ENCODE measurements around the gene ADCY2.

ADCY2 gene

DNA sequence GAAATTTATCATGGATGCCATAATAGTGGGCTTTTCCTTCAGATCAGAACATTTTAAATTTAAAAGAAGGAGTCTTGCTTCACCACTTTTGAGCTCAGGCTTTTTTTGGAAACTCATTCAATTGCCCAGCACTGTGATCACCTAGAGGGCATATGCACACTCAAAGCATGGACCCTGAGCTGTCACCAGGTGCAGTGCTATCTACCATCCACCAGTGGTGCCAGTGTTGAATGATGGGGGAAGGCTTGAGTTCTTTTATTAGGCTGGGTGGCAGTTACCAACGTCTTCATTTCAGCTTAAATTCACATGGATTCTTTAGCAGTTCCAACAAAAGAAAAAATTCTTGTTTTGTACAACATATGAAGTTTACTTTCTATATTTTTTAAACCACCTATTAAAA lies 290.9 kb downstream of the ADCY2 start:
- no peak overlapping the region for H3K27ac Mint-ChIP-seq

GRCh38 chr5:7690557-7690956 lies 294.6 kb downstream of the ADCY2 start:
- Mint-ChIP-seq H3K4me3 (no peak overlapping the region), H3K36me3 (ENCODE audit: insufficient read depth) (no peaks in the 10 kb centered on the region), H3K27me3 (no peaks in the 10 kb centered on the region), H3K9me3 (no peaks in the 10 kb centered on the region), H3K4me1 (ENCODE audit: low read depth in 2 of 2) (no peaks in the 10 kb centered on the region), H3K27ac (no peak overlapping the region)
- DNase-seq (no peak), ATAC-seq (replicated peaks) (no peak)

More for the DNA sequence above, 290.9 kb downstream of the ADCY2 start:
- no peak for DNase-seq
- H3K9me3 Mint-ChIP-seq = no peaks in the 10 kb centered on the region
- no peaks in the 10 kb centered on the region for H3K36me3 Mint-ChIP-seq (ENCODE audit: insufficient read depth)
- H3K4me3 Mint-ChIP-seq = no peak overlapping the region
- no peaks in the 10 kb centered on the region for H3K27me3 Mint-ChIP-seq
- ATAC-seq (replicated peaks) = no peak
- H3K4me1 Mint-ChIP-seq (ENCODE audit: low read depth in 2 of 2) = no peaks in the 10 kb centered on the region

- ATAC-seq (replicated peaks) = no peak
- Mint-ChIP-seq H3K4me1 (ENCODE audit: low read depth in 2 of 2) (peaks cover 0 to 3% of the 10 kb centered on the region in 2 donors), H3K27ac (no peak overlapping the region), H3K4me3 (no peak overlapping the region), H3K9me3 (no peaks in the 10 kb centered on the region), H3K36me3 (ENCODE audit: insufficient read depth) (no peaks in the 10 kb centered on the region), H3K27me3 (peaks cover 0 to 8% of the 10 kb centered on the region in 2 donors)
- no peak for DNase-seq
Observed at GRCh38 chr5:7705261-7705660, 309.3 kb downstream of the ADCY2 start.

GRCh38 chr5:7705736-7706135 lies 309.8 kb downstream of the ADCY2 start:
- no peaks in the 10 kb centered on the region for H3K9me3 Mint-ChIP-seq
- peaks cover 0 to 8% of the 10 kb centered on the region in 2 donors for H3K27me3 Mint-ChIP-seq
- peaks cover 0 to 3% of the 10 kb centered on the region in 2 donors for H3K4me1 Mint-ChIP-seq (ENCODE audit: low read depth in 2 of 2)
- no peak overlapping the region for H3K4me3 Mint-ChIP-seq
- H3K36me3 Mint-ChIP-seq (ENCODE audit: insufficient read depth) = no peaks in the 10 kb centered on the region
- no peak for DNase-seq
- H3K27ac Mint-ChIP-seq = no peak overlapping the region
- no peak for ATAC-seq (replicated peaks)

- no peak overlapping the region for H3K27ac Mint-ChIP-seq
Observed at GRCh38 chr5:7706256-7706655, 310.3 kb downstream of the ADCY2 start.

DNA sequence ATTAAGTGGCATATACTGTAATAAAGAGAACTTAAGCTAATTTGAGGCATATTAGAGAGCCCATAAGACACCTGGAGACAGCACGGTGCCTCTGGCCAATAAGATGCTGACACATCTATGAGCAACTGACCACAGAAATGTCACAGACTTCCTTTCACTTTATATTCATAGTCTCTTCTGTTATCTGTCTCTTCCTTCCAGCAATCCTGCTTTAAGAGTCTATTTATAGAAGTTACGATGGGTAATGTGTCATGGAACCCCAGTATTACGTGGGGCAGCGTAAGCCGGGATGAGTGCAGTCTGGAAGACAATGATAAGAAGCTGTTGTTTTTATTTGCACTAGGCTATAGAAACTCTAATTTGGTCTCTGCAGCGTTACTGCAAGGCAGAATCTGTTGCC lies 318.2 kb downstream of the ADCY2 start:
- ATAC-seq (replicated peaks) (no peak), DNase-seq (no peak)
- no peak overlapping the region for H3K4me3 Mint-ChIP-seq
- no peaks in the 10 kb centered on the region for H3K9me3 Mint-ChIP-seq
- H3K27ac Mint-ChIP-seq = no peak overlapping the region
- no peaks in the 10 kb centered on the region for H3K36me3 Mint-ChIP-seq (ENCODE audit: insufficient read depth)
- no peaks in the 10 kb centered on the region for H3K4me1 Mint-ChIP-seq (ENCODE audit: low read depth in 2 of 2)
- H3K27me3 Mint-ChIP-seq = no peaks in the 10 kb centered on the region

More at GRCh38 chr5:7706256-7706655, 310.3 kb downstream of the ADCY2 start:
- Mint-ChIP-seq H3K36me3 (ENCODE audit: insufficient read depth) (no peaks in the 10 kb centered on the region), H3K9me3 (no peaks in the 10 kb centered on the region), H3K4me3 (no peak overlapping the region), H3K4me1 (ENCODE audit: low read depth in 2 of 2) (peaks cover 0 to 3% of the 10 kb centered on the region in 2 donors), H3K27me3 (peaks cover 0 to 8% of the 10 kb centered on the region in 2 donors)
- DNase-seq (no peak), ATAC-seq (replicated peaks) (no peak)

- Mint-ChIP-seq H3K4me3 (no peak overlapping the region), H3K27me3 (no peaks in the 10 kb centered on the region), H3K36me3 (ENCODE audit: insufficient read depth) (no peaks in the 10 kb centered on the region), H3K9me3 (no peaks in the 10 kb centered on the region), H3K4me1 (ENCODE audit: low read depth in 2 of 2) (no peaks in the 10 kb centered on the region), H3K27ac (no peak overlapping the region)
- ATAC-seq (replicated peaks) = no peak
- no peak for DNase-seq
Observed at GRCh38 chr5:7714697-7715096, 318.8 kb downstream of the ADCY2 start.

DNA sequence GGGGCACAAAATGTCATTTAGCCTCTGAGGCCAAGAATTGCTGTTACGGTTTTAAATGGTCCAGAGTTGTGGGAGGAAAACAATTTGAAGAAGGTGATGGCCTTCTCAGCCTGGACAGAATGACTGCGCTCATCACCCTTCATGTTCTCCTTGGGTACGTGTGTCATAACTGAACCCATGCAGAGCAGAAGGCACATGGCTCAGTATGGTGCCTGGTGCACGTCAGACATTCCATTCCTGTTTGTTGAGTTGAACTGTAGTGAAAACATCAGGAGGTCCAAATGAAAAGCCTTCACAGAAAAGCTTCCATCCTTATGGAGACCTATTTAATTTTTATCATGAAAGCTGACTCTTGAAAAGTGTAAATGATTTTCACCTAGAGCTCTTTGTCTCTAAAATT lies 321.8 kb downstream of the ADCY2 start:
- H3K4me3 Mint-ChIP-seq = no peak overlapping the region
- peaks cover 2% of the 10 kb centered on the region for H3K36me3 Mint-ChIP-seq (ENCODE audit: insufficient read depth)
- DNase-seq (no peak), ATAC-seq (replicated peaks) (no peak)
- H3K27ac Mint-ChIP-seq = no peak overlapping the region
- H3K9me3 Mint-ChIP-seq = no peaks in the 10 kb centered on the region
- no peaks in the 10 kb centered on the region for H3K4me1 Mint-ChIP-seq (ENCODE audit: low read depth in 2 of 2)
- no peaks in the 10 kb centered on the region for H3K27me3 Mint-ChIP-seq

- Mint-ChIP-seq H3K27me3 (peaks cover 0 to 10% of the 10 kb centered on the region in 2 donors), H3K36me3 (ENCODE audit: insufficient read depth) (no peaks in the 10 kb centered on the region), H3K4me3 (no peak overlapping the region), H3K27ac (no peak overlapping the region), H3K4me1 (ENCODE audit: low read depth in 2 of 2) (no peaks in the 10 kb centered on the region), H3K9me3 (no peaks in the 10 kb centered on the region)
- ATAC-seq (replicated peaks) = no peak
- no peak for DNase-seq
Observed at GRCh38 chr5:7728076-7728475, 332.1 kb downstream of the ADCY2 start.

DNA sequence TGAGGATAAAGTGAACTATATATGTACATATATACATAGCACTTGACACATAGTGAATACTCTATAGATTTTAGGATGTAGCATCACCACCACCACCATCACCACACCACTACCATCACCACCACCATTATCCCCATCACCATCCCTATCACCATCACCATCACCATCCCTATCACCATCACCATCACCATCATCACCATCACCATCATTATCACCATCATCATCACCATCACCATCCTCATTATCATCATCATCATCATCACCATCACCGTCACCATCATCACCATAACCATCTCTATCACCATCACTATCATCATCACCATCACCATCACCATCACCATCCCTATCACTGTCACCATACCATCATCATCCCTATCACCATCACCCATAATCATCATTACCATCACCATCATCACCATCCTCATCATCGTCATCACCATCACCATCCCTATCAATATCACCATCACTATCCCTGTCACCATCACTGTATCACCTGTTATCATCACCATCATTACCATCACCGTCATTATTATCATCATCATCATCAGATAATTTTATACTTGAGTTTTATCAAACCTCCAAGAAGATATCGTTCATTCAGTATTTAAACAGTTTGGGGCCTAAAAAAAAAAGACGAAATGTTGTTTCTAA lies 345.6 kb downstream of the ADCY2 start:
- H3K27ac Mint-ChIP-seq = no peak overlapping the region
- H3K4me3 Mint-ChIP-seq = no peak overlapping the region
- ATAC-seq (replicated peaks) (no peak), DNase-seq (no peak)
- H3K9me3 Mint-ChIP-seq = no peaks in the 10 kb centered on the region
- no peaks in the 10 kb centered on the region for H3K36me3 Mint-ChIP-seq (ENCODE audit: insufficient read depth)
- no peaks in the 10 kb centered on the region for H3K27me3 Mint-ChIP-seq
- peaks cover 0 to 3% of the 10 kb centered on the region in 2 donors for H3K4me1 Mint-ChIP-seq (ENCODE audit: low read depth in 2 of 2)

DNA sequence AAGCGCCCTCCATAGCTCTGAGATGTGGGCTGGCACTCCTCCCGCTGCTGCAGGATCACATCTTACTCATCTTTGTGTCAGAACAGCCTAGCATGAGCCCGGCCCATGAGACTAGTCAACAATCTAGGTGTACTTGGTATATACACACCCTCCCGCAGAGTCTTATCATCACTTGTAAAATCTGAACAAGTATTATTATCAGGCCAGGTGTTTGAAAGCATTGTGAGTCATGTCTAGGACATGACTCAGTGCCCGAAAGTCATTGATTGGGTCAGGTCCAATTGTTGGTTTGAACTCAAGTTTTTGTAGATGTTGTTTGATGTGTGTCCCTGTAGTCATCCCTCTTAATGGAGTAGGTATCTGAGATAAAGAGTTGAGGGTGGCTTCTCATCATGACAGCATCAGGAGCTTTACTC lies 346.3 kb downstream of the ADCY2 start:
- Mint-ChIP-seq H3K27me3 (peaks cover 0 to 3% of the 10 kb centered on the region in 2 donors), H3K4me3 (no peak overlapping the region), H3K9me3 (no peaks in the 10 kb centered on the region), H3K36me3 (ENCODE audit: insufficient read depth) (no peaks in the 10 kb centered on the region), H3K4me1 (ENCODE audit: low read depth in 2 of 2) (peaks cover 0 to 3% of the 10 kb centered on the region in 2 donors), H3K27ac (no peak overlapping the region)
- DNase-seq (no peak), ATAC-seq (replicated peaks) (no peak)

DNA sequence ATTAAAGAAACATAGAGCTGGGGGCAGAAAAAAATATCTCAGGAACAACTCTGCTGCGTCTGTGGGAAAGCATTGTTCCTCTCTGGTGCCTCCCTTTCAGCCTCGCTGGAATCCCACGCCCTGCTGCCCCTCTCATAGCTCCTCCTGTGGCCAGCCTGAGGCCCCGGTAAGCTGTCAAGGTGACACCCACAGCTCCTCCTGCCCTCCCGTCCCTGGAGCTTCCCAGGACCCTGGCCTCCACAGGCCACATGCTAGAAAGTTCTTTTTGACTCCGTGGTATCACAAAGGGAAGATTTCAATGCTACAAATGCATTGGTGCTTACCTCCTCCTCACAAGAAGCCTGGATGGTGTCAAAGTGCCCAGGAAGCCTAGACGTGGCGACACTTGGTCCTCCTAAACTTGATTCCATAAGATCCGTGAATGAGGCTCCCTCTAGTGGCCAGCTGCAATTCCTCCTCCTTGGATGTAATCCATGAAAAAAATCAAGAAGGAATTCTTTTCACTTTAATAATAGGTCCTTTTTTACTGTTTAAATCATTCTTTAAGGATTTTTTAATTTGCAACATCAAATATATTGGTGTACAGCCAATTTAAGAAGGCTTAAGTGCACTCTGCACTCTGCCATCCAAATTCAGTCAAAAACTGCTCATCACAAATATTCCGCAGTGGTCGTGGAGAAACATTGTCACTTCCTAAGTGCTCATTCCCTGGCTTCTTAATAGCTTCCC lies 350.1 kb downstream of the ADCY2 start:
- ATAC-seq (replicated peaks) (no peak), DNase-seq (peak in 2 of 3 experiments; percentile 3 to 5)
- no peak overlapping the region for H3K27ac Mint-ChIP-seq
- no peak overlapping the region for H3K4me3 Mint-ChIP-seq
- H3K4me1 Mint-ChIP-seq (ENCODE audit: low read depth in 2 of 2) = peaks cover 0 to 3% of the 10 kb centered on the region in 2 donors
- H3K36me3 Mint-ChIP-seq (ENCODE audit: insufficient read depth) = no peaks in the 10 kb centered on the region
- H3K27me3 Mint-ChIP-seq = peaks cover 0 to 6% of the 10 kb centered on the region in 2 donors
- H3K9me3 Mint-ChIP-seq = no peaks in the 10 kb centered on the region

DNA sequence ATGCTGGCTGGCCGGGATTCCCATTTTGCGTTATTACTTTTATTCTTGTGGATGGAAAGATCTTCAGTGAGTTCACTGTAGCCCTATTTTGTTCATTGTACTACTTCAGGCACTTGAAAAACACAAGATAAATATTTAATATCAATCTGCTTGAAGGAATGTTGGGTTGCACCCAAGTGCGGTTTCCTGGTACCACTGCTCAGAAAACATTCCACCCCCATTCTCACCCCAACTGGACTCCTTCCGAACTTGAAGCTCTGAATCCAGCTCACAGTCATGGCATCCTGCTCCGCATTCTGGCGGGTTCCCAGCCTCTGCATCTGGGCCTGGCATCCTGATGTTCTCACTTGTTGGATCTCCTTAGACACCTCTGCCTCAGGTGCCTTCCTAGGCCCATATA lies 351.8 kb downstream of the ADCY2 start:
- H3K27ac Mint-ChIP-seq = no peak overlapping the region
- H3K4me3 Mint-ChIP-seq = no peak overlapping the region
- DNase-seq (no peak), ATAC-seq (replicated peaks) (no peak)
- no peaks in the 10 kb centered on the region for H3K9me3 Mint-ChIP-seq
- peaks cover 0 to 3% of the 10 kb centered on the region in 2 donors for H3K4me1 Mint-ChIP-seq (ENCODE audit: low read depth in 2 of 2)
- H3K36me3 Mint-ChIP-seq (ENCODE audit: insufficient read depth) = no peaks in the 10 kb centered on the region
- H3K27me3 Mint-ChIP-seq = peaks cover 0 to 6% of the 10 kb centered on the region in 2 donors

DNA sequence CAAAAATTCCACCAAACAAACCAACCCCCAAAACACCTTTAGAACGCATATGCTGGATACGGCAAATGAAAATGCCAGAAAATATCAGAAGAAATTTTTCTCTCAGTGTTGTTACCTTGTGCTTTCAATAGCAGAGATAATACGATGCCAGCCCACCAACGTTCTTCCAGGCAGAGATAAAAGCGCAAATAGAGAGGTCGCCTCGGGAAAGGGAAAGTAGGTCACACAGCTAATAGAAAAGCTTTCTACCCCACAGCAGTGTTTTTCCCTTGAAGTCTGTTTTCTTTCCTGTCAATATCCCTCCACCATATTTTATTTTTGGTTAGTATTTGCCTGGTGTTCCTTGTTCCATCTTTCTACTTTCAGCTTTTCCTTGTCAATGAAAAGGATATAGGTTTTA lies 353.7 kb downstream of the ADCY2 start:
- no peak overlapping the region for H3K4me3 Mint-ChIP-seq
- peaks cover 0 to 18% of the 10 kb centered on the region in 2 donors for H3K27me3 Mint-ChIP-seq
- no peak for DNase-seq
- H3K9me3 Mint-ChIP-seq = no peaks in the 10 kb centered on the region
- H3K27ac Mint-ChIP-seq = no peak overlapping the region
- peaks cover 0 to 3% of the 10 kb centered on the region in 2 donors for H3K4me1 Mint-ChIP-seq (ENCODE audit: low read depth in 2 of 2)
- no peak for ATAC-seq (replicated peaks)
- H3K36me3 Mint-ChIP-seq (ENCODE audit: insufficient read depth) = no peaks in the 10 kb centered on the region

All from effector memory CD8-positive, alpha-beta T cell (primary cell).